GM12892 (cell line): ENCODE measurements around the gene SSH2.

ENCODE experiments used
- POLR2A ChIP-seq: IDR thresholded peaks from 2 replicates; pipeline ENCODE4 v1.6.1; 2011; ENCODE audit warnings: low read depth, low read length, control low read depth
- POLR2AphosphoS5 ChIP-seq: IDR thresholded peaks from 2 replicates; pipeline ENCODE4 v1.6.1; 2011; ENCODE audit warnings: low read depth, low read length, control low read depth
- TAF1 ChIP-seq: IDR thresholded peaks from 2 replicates; pipeline ENCODE4 v1.6.1; 2011; ENCODE audit warnings: low read depth, mild to moderate bottlenecking, control low read depth, low read length, borderline replicate concordance

GRCh38 chr17:29825604-29826003, 104.4 kb downstream of the SSH2 start:
- TF ChIP-seq POLR2A (no peak), POLR2AphosphoS5 (no peak), TAF1 (no peak)
